Liver (tissue), 9 donors: Measurements from ENCODE around the gene CPNE8. TPM values are rescaled to one million over a fixed set of nuclear protein-coding genes. Genes with fewer than 3 reads are reported as not detected.
A peak's percentile ranks its signal among the peaks of the same experiment; 100 is the strongest.

Source experiments
- DNase-seq: peaks from one replicate; pipeline ENCODE4 v3.0.0-alpha.2; 2017; ENCODE audit warnings: low spot score
- H3K27ac ChIP-seq, 2 donors: one replicate each; pipeline ENCODE4 v1.7.0; 2013; ENCODE audit warnings: inconsistent platforms in 2 of 2, low read length in 2 of 2, control low read depth in 1 of 2, low read depth in 1 of 2, mild to moderate bottlenecking in 1 of 2
- H3K27me3 ChIP-seq, 4 donors: one replicate each; pipeline versions ENCODE4 v1.6.1 to v1.7.0; 2013; ENCODE audit warnings: low read length in 3 of 4, inconsistent platforms in 1 of 4, mild to moderate bottlenecking in 1 of 4, moderate library complexity in 1 of 4; ENCODE audit not compliant: control insufficient read depth in 4 of 4, insufficient read depth in 4 of 4
- H3K36me3 ChIP-seq, 4 donors: one replicate each; pipeline versions ENCODE4 v1.6.1 to v1.7.0; 2013; ENCODE audit warnings: low read length in 3 of 4, mild to moderate bottlenecking in 3 of 4, low read depth in 1 of 4, moderate library complexity in 1 of 4; ENCODE audit not compliant: control insufficient read depth in 4 of 4, insufficient read depth in 3 of 4
- H3K4me1 ChIP-seq, 4 donors: one replicate each; pipeline versions ENCODE4 v1.6.1 to v1.7.0; 2013; ENCODE audit warnings: low read length in 3 of 4, mild to moderate bottlenecking in 3 of 4, moderate library complexity in 1 of 4; ENCODE audit not compliant: control insufficient read depth in 4 of 4, insufficient read depth in 4 of 4
- H3K4me3 ChIP-seq, 3 donors: one replicate each; pipeline versions ENCODE4 v1.6.1 to v1.7.0; 2013; ENCODE audit warnings: low read length in 3 of 3, control low read depth in 1 of 3, low read depth in 1 of 3, mild to moderate bottlenecking in 1 of 3
- H3K9ac ChIP-seq, 2 donors: one replicate each; pipeline ENCODE4 v1.7.0; 2013; ENCODE audit warnings: low read length in 2 of 2, mild to moderate bottlenecking in 2 of 2, moderate library complexity in 2 of 2, control low read depth in 1 of 2, low read depth in 1 of 2
- H3K9me3 ChIP-seq, 4 donors: one replicate each; pipeline versions ENCODE4 v1.6.1 to v1.7.0; 2013; ENCODE audit warnings: low read length in 3 of 4; ENCODE audit not compliant: control insufficient read depth in 4 of 4
- CTCF ChIP-seq: fragments of 150-350 bp; IDR thresholded peaks from 2 replicates; pipeline ENCODE4 v1.5.1; 2017; ENCODE audit warnings: improper control_type of control experiment, low read depth, low read length; ENCODE audit not compliant: missing input control
- EGR1 ChIP-seq, 2 donors: IDR thresholded peaks; 2 replicates each; pipeline ENCODE4 v1.6.1; 2016 to 2018; ENCODE audit warnings: antibody characterized with exemption in 2 of 2, low read depth in 2 of 2
- FOXA1 ChIP-seq: IDR thresholded peaks from 2 replicates; pipeline ENCODE4 v1.6.1; 2016; ENCODE audit warnings: antibody characterized with exemption
- FOXA2 ChIP-seq: IDR thresholded peaks from 2 replicates; pipeline ENCODE4 v1.6.1; 2016; ENCODE audit warnings: antibody characterized with exemption
- HNF4G ChIP-seq: IDR thresholded peaks from 2 replicates; pipeline ENCODE4 v1.6.1; 2016; ENCODE audit warnings: antibody characterized with exemption
- JUND ChIP-seq, 2 donors: IDR thresholded peaks; 2 replicates each; pipeline ENCODE4 v1.6.1; 2016; ENCODE audit warnings: antibody characterized with exemption in 2 of 2
- NR2F2 ChIP-seq: IDR thresholded peaks from 2 replicates; pipeline ENCODE4 v1.6.1; 2016; ENCODE audit warnings: antibody characterized with exemption
- RAD21 ChIP-seq, 2 donors: IDR thresholded peaks; 2 replicates each; pipeline ENCODE4 v1.6.1; 2016; ENCODE audit warnings: antibody characterized with exemption in 2 of 2, mild to moderate bottlenecking in 2 of 2
- REST ChIP-seq: IDR thresholded peaks from 2 replicates; pipeline ENCODE4 v1.6.1; 2016; ENCODE audit warnings: antibody characterized with exemption, mild to moderate bottlenecking
- RXRA ChIP-seq, 2 donors: IDR thresholded peaks; 2 replicates each; pipeline ENCODE4 v1.6.1; 2017 to 2018; ENCODE audit warnings: antibody characterized with exemption in 2 of 2, mild to moderate bottlenecking in 1 of 2
- SP1 ChIP-seq: IDR thresholded peaks from 2 replicates; pipeline ENCODE4 v1.6.1; 2018; ENCODE audit warnings: antibody characterized with exemption, mild to moderate bottlenecking
- TAF1 ChIP-seq: conservative IDR thresholded peaks from 2 replicates; pipeline ENCODE4 v1.6.1; 2016; ENCODE audit warnings: antibody characterized with exemption, mild to moderate bottlenecking
- YY1 ChIP-seq: IDR thresholded peaks from 2 replicates; pipeline ENCODE4 v1.6.1; 2016; ENCODE audit warnings: antibody characterized with exemption, mild to moderate bottlenecking
- ZBTB33 ChIP-seq: IDR thresholded peaks from 2 replicates; pipeline ENCODE4 v1.6.1; 2016; ENCODE audit warnings: antibody characterized with exemption
- WGBS: extraction: QIAGEN DNeasy Blood & Tissue Kit; methylation state at CpG from one replicate; pipeline ENCODE4 v1.1.7; 2013; 5-methylcytosine and 5-hydroxymethylcytosine counted together
- polyA plus RNA-seq, 2 donors: library from polyadenylated mRNA; stranded (reverse) in 1 of 2; unstranded in 1 of 2; fragments of 200-250 nt in 1 of 2; fragments of >200 nt in 1 of 2; fragmentation: Nextera tagmentation in 1 of 2; extraction: Ambion mirVana in 1 of 2; gene quantifications; one replicate each; pipeline versions ENCODE4 v1.2.1 to v1.2.3, GENCODE V29; 2013 to 2015
- total RNA-seq, 2 donors: library from RNA; depleted of rRNA; stranded (reverse); fragments of >200 nt; gene quantifications; one replicate each; pipeline ENCODE4 v1.2.3, GENCODE V29; 2014
- donor health status: healthy.
- donor health status: healthy.
- donor health status: healthy.
- donor health status: healthy.
- donor health status: healthy.

The CPNE8 gene
- total and polyA plus RNA-seq, 4 donors: 4.2 to 27.4 (median 10.9) TPM

GRCh38 chr12:38912116-38912515 is 6.7 kb upstream of the CPNE8 start (continued):
- TF ChIP-seq FOXA1 (no peak), TAF1 (no peak)

GRCh38 chr12:38911611-38912010 is 6.2 kb upstream of the CPNE8 start:
- no peak overlapping the region for H3K27ac ChIP-seq
- TF ChIP-seq CTCF (peak; percentile 14), EGR1 (IDR thresholded peaks at IDR 0.05; ENCODE audit: low read depth in 2 of 2) (no peak), RAD21 (IDR thresholded peaks at IDR 0.05) (peak; percentile 64 to 70), SP1 (no peak), FOXA1 (no peak)
- DNase-seq: no peak

GRCh38 chr12:38907201-38907923 is 2.0 kb upstream of the CPNE8 start:
- Histone ChIP-seq H3K36me3 (no peaks in the 10 kb centered on the region), H3K27ac (peak overlapping the region; percentile 92 to 99), H3K4me3 (peak overlapping the region; percentile 59 to 95 (median 78)), H3K9ac (peak overlapping the region in 1 of 2 donors; percentile 34), H3K27me3 (no peaks in the 10 kb centered on the region), H3K9me3 (no peaks in the 10 kb centered on the region), H3K4me1 (peaks cover 4 to 19% (median 12%) of the 10 kb centered on the region in 4 donors)
- whole genome bisulfite sequencing: 81% methylated on average over 6 of the region's 6 CpGs
- no peak for DNase-seq
- TF ChIP-seq RXRA (IDR thresholded peaks at IDR 0.05) (no peak), NR2F2 (no peak), FOXA1 (no peak), ZBTB33 (no peak), YY1 (no peak), CTCF (no peak), REST (no peak), FOXA2 (no peak), EGR1 (IDR thresholded peaks at IDR 0.05; ENCODE audit: low read depth in 2 of 2) (no peak), HNF4G (no peak), JUND (IDR thresholded peaks at IDR 0.05) (no peak)

More at GRCh38 chr12:38911611-38912010, 6.2 kb upstream of the CPNE8 start:
- no peak overlapping the region for H3K4me3 ChIP-seq
- no peaks in the 10 kb centered on the region for H3K9me3 ChIP-seq
- peaks cover 0 to 5% (median 2%) of the 10 kb centered on the region in 4 donors for H3K4me1 ChIP-seq
- H3K9ac ChIP-seq: no peak overlapping the region
- 20% methylated on average over 1 of the region's 1 CpG for WGBS
- no peaks in the 10 kb centered on the region for H3K36me3 ChIP-seq
- H3K27me3 ChIP-seq: no peaks in the 10 kb centered on the region
